Measurements from ENCODE around the gene ZNRF4.

- TF ChIP-seq POLR2A (IDR thresholded peaks at IDR 0.05) (no peak), CTCF (IDR thresholded peaks at IDR 0.05) (no peak)
Measured at GRCh38 chr19:5434970-5435641, 20.1 kb upstream of the ZNRF4 start.
